IMR-90 (cell line): Measurements from ENCODE around the gene EPHA5.

ENCODE experiments used
- POLR2A ChIP-seq: IDR thresholded peaks from 2 replicates; pipeline ENCODE4 v1.6.1; 2012; ENCODE audit warnings: mild to moderate bottlenecking, low read depth, low read length
- RFX5 ChIP-seq: IDR thresholded peaks from 2 replicates; pipeline ENCODE4 v1.8.0; 2012; ENCODE audit warnings: low read depth, mild to moderate bottlenecking, low read length, moderate library complexity

GRCh38 chr4:65559270-65559669, 111.0 kb downstream of the EPHA5 start:
- TF ChIP-seq POLR2A (no peak), RFX5 (no peak)
